SU-DHL-6 (cell line): ENCODE measurements around the gene ATG101.

Experiments
- H2AFZ ChIP-seq: fragments of 200-600 bp; sonication (generic); 2 replicates; pipeline ENCODE4 v1.6.1; 2014; ENCODE audit warnings: low read depth, mild to moderate bottlenecking, moderate library complexity, mixed read lengths, antibody characterized with exemption, low read length; ENCODE audit not compliant: severe bottlenecking
- H3F3A ChIP-seq: fragments of 200-600 bp; shearing (Covaris generic); 2 replicates; pipeline ENCODE4 v1.6.0; 2016; ENCODE audit warnings: antibody characterized with exemption, mild to moderate bottlenecking; ENCODE audit not compliant: insufficient read depth
- H3K27ac ChIP-seq: fragments of 200-600 bp; sonication (generic); 2 replicates; pipeline ENCODE4 v1.5.1; 2016; ENCODE audit warnings: low read depth, mild to moderate bottlenecking, low read length, moderate library complexity, mixed read lengths
- H3K27me3 ChIP-seq: fragments of 200-600 bp; sonication (generic), shearing (Covaris generic); 2 replicates; pipeline ENCODE4 v1.6.0; 2014; ENCODE audit warnings: mild to moderate bottlenecking, low read length
- H3K36me3 ChIP-seq: fragments of 200-600 bp; sonication (generic); 2 replicates; pipeline ENCODE4 v1.6.1; 2014; ENCODE audit warnings: mild to moderate bottlenecking, low read length, mixed read lengths
- H3K4me2 ChIP-seq: fragments of 300-600, 200-600 bp; shearing (Covaris generic), sonication (generic); 2 replicates; pipeline ENCODE4 v1.6.0; 2014; ENCODE audit warnings: low read length, low read depth, mild to moderate bottlenecking; ENCODE audit not compliant: poor library complexity, severe bottlenecking
- H3K4me3 ChIP-seq: fragments of 200-600 bp; sonication (generic); 2 replicates; pipeline ENCODE4 v1.5.1; 2014; ENCODE audit warnings: antibody characterized with exemption, low read length, mild to moderate bottlenecking, mixed read lengths; ENCODE audit not compliant: insufficient read depth, poor library complexity, severe bottlenecking
- H3K79me2 ChIP-seq: fragments of 200-600 bp; sonication (generic); 2 replicates; pipeline ENCODE4 v1.6.1; 2014; ENCODE audit warnings: mild to moderate bottlenecking, low read length, moderate library complexity; ENCODE audit not compliant: insufficient read depth
- H3K9ac ChIP-seq: fragments of 200-600 bp; sonication (generic); 2 replicates; pipeline ENCODE4 v1.7.0; 2014; ENCODE audit warnings: mild to moderate bottlenecking, low read length
- H3K9me2 ChIP-seq: fragments of 200-600 bp; sonication (generic); replicated peaks from 2 replicates; pipeline ENCODE4 v1.6.1; 2014; ENCODE audit warnings: low read length; ENCODE audit not compliant: insufficient read depth
- H3K9me3 ChIP-seq: fragments of 200-600 bp; sonication (generic); 2 replicates; pipeline ENCODE4 v1.6.1; 2014; ENCODE audit warnings: low read length, mixed read lengths; ENCODE audit not compliant: insufficient read depth
- H4K20me1 ChIP-seq: fragments of 200-600 bp; sonication (generic); 2 replicates; pipeline ENCODE4 v1.6.1; 2014; ENCODE audit warnings: low read depth, mild to moderate bottlenecking, antibody characterized with exemption, low read length, moderate library complexity, mixed read lengths
- EZH2phosphoT487 ChIP-seq: fragments of 200-600 bp; sonication (generic), shearing (Covaris generic); conservative IDR thresholded peaks from 2 replicates; pipeline ENCODE4 v1.6.1; 2018; ENCODE audit warnings: mild to moderate bottlenecking, antibody characterized with exemption, low read length, moderate library complexity, mixed read lengths
- TF ChIP-seq, protein P1 (sequence below): fragments of 200-600 bp; sonication (generic); IDR thresholded peaks from one replicate; pipeline ENCODE4 v1.5.1; 2017; ENCODE audit warnings: antibody characterized with exemption, mild to moderate bottlenecking, low read length, moderate library complexity; ENCODE audit not compliant: insufficient read depth, poor library complexity, severe bottlenecking

The ATG101 gene

DNA sequence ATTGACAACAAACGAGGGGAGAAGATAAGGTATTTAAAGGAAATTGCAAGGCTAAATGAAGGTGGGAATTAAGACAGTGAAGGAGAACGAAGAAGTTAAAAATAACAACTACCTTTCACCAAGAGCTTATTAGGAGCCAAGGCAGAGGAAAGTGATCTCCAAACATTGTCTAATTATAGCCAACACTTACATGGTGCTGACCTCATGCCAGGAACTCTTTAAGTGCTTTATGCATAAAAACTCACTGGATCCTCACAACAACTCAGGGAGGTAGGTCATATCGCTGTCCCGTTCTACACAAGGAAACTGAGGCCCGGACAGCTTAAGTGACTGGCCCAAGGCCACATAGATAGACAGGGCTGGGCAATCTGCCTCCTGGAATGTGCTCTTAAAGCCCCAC is 43.5 kb upstream of the ATG101 start:
- Histone ChIP-seq H3F3A (0 out of 2 replicates have a peak, but pooled peaks cover 6% of the 10 kb centered on the region), H3K4me2 (no peak overlapping the region), H3K9me3 (no peaks in the 10 kb centered on the region), H3K4me3 (no peak overlapping the region), H2AFZ (no peak overlapping the region), H3K9ac (no peak overlapping the region), H3K27me3 (no peaks in the 10 kb centered on the region), H3K9me2 (no peaks in the 10 kb centered on the region), H3K79me2 (no peaks in the 10 kb centered on the region), H4K20me1 (no peaks in the 10 kb centered on the region), H3K27ac (no peak overlapping the region), H3K36me3 (no peaks in the 10 kb centered on the region)
- TF ChIP-seq EZH2phosphoT487 = no peak
- TF ChIP-seq, protein P1, sequence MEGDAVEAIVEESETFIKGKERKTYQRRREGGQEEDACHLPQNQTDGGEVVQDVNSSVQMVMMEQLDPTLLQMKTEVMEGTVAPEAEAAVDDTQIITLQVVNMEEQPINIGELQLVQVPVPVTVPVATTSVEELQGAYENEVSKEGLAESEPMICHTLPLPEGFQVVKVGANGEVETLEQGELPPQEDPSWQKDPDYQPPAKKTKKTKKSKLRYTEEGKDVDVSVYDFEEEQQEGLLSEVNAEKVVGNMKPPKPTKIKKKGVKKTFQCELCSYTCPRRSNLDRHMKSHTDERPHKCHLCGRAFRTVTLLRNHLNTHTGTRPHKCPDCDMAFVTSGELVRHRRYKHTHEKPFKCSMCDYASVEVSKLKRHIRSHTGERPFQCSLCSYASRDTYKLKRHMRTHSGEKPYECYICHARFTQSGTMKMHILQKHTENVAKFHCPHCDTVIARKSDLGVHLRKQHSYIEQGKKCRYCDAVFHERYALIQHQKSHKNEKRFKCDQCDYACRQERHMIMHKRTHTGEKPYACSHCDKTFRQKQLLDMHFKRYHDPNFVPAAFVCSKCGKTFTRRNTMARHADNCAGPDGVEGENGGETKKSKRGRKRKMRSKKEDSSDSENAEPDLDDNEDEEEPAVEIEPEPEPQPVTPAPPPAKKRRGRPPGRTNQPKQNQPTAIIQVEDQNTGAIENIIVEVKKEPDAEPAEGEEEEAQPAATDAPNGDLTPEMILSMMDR = no peak

DNA sequence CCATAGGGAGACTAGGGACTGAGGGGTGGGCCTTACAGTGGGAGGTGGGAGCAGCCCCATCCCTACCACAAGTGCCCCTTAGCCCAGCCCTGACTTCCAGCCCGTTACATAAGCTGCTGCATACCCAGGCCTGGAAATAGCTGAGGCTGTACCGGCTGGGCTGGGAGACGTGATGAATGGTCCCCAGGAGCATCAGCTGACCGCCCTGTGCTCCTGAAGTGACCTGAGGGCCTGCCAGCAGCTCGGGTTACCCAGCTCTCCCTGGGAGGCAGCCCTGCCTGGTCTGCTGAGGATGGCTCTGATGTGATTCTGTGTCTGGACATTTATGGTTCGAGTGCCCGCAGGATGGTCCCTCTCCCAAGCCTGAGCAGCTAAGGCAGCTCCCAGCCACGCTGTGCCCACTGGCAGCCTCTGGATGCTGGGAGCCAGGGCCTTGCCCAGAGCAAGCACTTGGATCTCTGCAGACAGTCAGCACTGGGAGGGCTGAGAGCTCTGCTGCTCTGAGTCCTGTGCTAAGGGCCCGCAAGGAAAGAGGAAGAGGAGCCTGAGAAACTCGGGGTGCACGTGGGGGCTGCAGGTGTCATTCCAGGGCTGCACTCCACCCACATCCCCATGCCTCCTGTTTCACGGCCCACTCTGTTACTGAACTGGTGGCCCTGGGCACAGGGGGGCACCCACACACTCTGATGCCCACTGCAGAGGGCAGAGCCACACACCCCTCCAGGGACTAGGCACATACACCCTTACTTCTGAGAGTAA is 42.5 kb upstream of the ATG101 start:
- no peak for TF ChIP-seq EZH2phosphoT487
- TF ChIP-seq, protein P1 = no peak
- Histone ChIP-seq H3K9me2 (no peaks in the 10 kb centered on the region), H3K27ac (no peak overlapping the region), H3K36me3 (no peaks in the 10 kb centered on the region), H4K20me1 (no peaks in the 10 kb centered on the region), H2AFZ (no peak overlapping the region), H3K9me3 (no peaks in the 10 kb centered on the region), H3K4me2 (no peak overlapping the region), H3K9ac (no peak overlapping the region), H3K4me3 (no peak overlapping the region), H3F3A (peaks cover 8% of the 10 kb centered on the region), H3K27me3 (no peaks in the 10 kb centered on the region), H3K79me2 (no peaks in the 10 kb centered on the region)

DNA sequence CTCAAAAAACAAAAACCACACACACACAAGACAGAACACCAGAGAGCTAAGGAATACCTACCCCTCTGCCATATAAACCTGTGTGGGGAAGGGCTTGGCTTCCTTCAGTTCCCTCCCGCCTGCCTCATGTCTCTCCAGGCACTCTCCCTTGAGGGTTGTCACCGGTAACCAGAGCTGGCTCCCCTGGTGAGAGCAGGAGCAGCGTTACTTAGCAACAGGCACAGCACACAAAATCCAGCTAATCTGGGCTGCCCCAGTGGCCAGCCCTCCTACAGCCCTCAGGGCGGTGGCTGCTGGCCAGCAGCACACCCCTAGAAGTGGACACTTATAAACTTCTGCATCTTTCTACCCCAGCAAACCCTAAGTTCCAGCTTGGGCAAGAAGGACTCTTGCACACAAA is 40.1 kb upstream of the ATG101 start:
- Histone ChIP-seq H3K27me3 (no peaks in the 10 kb centered on the region), H3K4me2 (no peak overlapping the region), H3K36me3 (no peaks in the 10 kb centered on the region), H3K79me2 (no peaks in the 10 kb centered on the region), H3F3A (peaks cover 15% of the 10 kb centered on the region), H3K27ac (no peak overlapping the region), H3K9me3 (no peaks in the 10 kb centered on the region), H4K20me1 (no peaks in the 10 kb centered on the region), H2AFZ (no peak overlapping the region), H3K4me3 (no peak overlapping the region), H3K9ac (no peak overlapping the region), H3K9me2 (no peaks in the 10 kb centered on the region)
- TF ChIP-seq, protein P1 = no peak
- no peak for TF ChIP-seq EZH2phosphoT487
